HG03159 (cell line): Measurements from ENCODE around the gene GRAMD2A.

ENCODE experiments used
- ATAC-seq: cut with Tn5 transposase; IDR thresholded peaks from one replicate; pipeline ENCODE4 v1.9.1; 2021; ENCODE audit warnings: mild to moderate bottlenecking, moderate library complexity; ENCODE audit not compliant: unreplicated experiment

Gene GRAMD2A

DNA sequence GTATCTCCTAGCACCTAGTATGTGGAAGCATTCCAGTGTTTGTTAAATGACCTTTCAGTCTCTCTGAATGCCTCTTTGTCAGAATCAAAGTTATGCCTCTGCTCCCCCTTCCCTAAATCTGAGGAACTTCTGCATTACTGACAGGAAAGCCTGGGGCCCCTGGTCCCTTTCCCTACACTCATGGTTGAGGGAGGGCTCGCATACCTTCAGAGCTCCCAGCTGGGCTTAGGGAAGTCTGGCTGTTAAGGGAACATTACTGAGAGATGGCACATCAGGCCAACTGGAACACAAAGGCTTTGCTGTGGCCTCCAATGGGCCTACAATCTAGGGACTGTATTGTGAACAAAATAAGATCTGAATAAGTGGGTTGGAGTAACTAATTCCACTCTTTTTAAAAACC is 23.1 kb upstream of the GRAMD2A start:
- ATAC-seq: no peak

DNA sequence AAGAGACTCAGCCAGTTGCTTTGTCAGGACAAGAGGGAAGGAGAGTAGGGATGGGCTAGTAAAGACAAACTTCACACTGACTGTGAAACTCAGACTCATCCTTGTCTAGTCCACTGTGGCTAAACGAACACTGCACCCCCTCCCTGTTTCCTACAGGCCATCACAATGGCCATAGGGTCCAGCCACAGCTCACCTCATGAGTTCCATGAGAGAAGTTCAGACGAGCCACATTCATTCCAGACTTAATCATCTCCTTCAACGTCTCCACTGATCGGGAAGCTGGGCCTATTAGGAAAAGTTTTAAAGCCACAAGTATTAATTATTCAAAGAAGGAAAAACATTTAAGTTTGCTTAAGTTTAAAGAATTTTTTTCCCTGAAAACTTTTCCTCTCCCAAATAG is 19.6 kb upstream of the GRAMD2A start:
- ATAC-seq: no peak

DNA sequence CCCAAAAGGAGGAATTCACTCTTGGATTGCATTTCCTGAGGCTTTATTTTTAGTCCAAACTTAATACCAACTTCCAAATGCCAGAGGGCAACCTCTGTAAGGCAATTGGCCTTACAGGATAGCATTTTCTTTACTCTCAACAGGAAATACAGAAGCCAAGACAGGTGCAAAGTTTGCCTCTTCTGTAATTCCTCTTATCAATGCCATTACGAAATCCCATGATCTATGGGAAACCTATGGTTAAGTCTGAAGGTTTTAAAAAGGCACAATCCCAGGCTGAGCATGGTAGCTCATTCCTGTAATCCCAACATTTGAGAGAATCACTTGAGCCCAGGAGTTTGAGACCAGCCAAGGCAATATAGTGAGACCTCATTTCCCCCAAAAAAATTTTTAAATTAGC is 18.5 kb upstream of the GRAMD2A start:
- no peak for ATAC-seq

DNA sequence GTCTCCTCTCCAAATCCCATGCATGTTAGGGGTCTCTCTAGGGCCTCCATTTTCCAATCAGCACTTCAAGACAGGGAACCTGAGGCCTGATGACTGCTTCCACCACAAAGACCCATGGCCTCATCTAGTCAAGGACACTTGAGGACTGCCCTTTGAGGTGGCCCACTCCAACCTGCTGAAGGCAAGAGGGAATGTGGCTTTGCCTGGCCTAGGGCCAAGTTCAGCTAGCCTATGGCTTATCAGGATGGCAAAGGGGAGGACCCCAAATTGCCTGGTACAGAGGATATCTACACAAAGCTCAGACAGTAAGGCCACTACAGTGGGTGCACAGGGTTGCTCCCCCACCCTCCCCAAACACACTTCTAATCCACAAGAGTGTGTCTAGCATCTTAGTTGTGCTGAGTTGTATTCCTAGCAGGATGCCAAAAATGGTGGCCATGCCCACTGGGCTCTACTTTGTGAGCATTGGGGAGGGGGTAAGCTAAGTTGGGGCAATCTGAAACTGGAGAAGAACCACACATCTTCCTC is 10.0 kb upstream of the GRAMD2A start:
- ATAC-seq: no peak

DNA sequence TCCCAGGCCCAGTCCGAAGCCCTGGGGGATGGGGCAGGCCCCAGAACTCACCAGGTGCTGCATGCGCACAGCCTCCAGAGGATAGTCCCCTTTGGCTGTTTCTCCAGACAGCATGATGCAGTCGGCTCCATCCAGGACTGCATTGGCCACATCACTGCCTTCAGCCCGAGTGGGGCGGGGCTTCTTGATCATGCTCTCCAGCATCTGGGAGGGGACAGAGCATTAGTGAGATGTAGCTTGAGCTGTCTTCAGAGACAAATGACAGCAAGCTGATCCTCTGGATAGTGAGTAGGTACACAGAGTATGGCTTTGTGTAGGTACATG is 9.1 kb upstream of the GRAMD2A start:
- ATAC-seq: no peak

DNA sequence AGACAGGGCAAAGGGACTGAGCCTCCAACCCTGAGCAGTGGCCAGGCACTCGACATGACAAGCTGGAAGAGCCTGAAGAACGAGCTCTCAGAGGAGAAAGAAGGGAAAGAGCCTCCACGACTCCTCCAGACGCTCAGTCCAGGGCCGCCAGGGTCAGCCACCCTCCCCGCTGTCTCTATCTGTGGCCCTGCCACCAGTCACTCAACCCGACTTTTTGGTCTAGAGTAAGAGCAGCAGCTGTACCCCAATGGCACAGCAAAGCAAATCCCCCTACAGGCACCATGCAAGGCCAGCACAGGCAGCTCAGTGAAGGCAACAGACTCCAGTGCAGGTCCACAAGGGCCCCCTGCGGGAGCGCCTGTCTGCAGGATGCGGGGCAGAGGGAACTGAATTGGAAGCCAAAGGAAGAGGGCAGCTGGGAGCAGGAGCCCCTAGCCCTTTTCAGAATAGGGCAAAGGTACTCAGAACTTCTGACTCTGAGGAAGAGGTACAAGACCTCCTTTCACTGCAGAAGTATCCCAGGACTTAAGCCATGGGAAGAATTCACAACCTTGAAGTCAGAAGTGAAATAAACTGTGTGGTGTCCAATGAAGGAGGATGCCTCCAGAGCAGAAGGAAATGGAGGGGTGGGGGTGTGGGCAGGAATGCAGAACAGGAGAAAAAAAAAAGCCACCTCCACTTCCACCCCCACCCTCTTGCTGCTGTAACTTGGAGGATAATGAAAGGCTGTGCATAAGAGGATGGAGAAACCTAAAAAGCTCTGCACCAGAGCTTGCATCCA is 8.5 kb upstream of the GRAMD2A start:
- ATAC-seq: no peak

DNA sequence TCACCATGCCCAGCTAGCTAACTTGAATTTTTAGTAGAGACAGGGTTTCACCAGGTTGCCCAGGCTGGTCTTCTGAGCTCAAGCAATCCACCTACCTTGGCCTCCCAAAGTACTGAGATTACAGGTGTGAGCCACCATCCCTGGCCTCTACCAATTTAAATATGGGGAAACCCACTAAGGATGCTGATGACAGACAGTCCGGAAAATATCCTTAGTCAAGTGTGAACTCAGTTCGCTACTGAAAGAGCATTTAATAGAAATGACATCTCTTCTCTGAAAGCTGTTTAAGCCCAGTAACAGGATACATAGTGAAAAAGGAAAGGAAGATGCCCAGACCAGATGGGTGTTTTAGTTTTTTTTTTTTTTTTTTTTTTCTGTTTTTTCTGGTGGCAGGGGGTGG is 7.7 kb upstream of the GRAMD2A start:
- ATAC-seq: no peak

DNA sequence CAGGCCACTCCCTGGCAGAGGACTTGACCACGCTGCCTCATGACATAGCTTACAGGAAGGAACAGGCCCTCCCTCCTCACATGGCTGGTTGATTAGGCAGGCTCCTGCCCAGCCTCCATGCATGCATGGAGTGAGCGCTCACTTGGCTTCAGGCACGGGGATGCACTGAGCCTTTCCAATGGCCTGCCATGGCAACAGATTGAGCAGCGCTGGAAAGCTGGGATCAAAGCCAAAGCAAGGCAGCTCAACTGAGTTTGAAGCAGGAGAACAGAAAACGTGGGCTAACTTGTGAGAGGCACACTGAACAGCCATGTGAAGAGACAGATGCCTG is 5.9 kb upstream of the GRAMD2A start:
- no peak for ATAC-seq

DNA sequence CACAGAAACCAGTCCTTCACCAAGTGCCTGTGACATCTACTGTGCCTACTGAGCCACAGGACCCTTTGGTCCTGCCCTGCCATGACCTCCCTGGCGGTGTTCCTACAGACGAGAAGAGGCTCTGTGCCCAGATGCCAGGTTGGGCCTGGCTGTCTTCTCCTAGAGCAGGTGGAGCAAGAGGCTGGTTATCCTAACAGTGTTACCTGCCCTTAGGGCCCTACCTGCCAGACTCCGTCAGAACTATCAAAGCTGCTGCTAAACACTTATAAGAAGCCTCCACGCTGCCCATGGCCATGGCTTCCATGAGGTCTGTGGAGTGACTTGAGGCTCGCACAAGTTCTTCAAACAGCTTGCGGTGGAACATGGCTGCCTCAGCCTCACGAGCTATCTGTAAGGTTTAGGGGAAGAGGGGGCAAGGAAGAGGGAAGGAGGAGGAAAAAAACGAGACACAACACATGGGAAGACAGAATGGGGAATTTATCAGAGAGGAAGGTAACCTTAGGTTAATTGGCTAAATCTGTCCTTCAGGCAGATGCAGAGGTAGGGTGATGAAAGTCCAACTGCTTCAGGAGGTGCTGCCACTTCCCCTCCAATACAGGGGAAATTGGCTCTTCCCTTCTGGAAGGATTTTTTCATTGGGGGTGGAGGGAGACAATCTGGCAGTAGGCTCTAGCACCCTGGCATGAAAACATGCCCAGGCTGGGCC is 5.4 kb upstream of the GRAMD2A start:
- no peak for ATAC-seq

DNA sequence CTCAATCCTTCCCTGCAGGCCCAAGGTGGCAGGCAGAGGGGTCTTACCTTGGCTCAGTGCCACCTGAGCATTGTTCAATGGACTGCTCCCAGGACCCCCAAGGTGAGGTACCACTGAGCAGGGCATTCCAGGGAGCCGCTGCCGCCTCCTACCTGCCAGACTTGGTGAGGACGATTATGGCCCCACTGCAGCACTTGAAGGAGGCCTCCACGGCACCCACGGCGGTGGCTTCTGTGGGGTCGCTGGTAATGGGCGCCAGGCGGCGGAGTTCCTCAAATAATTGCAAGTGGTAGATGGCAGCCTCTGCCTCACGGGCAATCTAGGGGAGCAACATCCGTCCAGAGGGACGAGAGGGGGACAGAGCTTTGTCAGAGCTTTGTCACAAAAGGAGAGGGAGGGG is 4.7 kb upstream of the GRAMD2A start:
- no peak for ATAC-seq

DNA sequence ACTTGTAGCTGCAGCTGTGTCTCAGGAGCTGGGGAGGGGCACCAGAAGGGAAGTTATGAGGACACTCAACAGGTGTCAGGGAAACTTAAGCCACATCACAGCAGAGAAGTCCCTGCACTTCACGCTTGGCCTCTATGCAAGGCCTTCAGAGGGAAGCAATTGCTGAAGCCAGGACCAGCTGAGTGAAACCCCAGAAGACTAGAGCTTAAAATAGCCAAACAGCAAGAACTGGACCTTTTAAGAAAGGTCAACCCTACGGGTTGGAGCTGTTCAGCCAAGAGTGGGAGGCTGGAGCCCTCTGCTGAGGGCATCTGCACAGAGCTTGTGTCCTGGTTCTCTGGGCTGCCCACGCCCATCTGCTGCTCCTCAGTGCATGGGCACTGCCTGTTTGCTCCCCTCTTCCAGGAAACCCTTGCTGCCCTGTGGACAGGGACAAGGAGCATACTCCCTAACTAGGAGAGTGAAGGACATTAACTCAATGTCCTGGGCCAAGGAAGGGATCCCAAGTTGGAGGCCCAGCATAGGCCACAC is 3.9 kb upstream of the GRAMD2A start:
- no peak for ATAC-seq

DNA sequence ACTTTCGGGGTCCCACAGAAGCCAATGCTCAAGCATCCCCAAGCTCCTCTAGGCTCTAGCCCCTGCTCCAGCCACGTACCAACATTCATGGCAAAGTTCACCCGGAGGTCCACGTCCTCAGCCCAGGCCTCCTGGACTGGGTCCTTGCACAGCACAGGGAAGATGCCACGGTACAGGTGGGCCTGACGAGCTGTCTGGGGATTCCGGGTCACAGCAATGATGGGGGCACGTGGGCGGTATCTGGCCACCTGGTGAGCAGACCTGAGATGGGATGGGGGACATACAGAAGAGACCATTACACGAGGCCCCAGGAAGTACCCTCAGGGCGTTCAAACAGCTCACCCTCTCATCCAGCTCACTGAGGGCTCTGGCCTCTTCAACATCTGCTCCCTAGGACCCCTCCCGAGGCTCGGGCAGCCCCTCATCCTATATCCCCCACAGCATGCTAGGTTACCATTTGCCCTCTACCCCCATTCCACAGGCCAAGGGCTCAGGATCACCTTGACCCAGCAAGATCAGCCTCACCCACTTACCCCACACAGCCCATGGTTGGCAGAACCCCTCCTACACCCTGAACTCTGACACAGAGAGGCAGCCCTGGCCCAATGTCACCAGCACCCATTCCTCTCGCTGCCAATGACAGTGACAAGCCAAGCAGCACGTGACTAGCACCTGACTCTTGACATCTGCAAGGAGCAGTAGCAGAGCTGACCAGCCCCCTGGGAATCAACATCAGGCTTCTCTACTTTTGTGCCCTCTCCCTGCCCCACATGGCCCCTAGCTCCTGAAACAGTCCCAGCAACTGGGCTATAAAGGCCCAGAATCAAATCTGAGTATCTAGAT is 3.0 kb upstream of the GRAMD2A start:
- no peak for ATAC-seq

DNA sequence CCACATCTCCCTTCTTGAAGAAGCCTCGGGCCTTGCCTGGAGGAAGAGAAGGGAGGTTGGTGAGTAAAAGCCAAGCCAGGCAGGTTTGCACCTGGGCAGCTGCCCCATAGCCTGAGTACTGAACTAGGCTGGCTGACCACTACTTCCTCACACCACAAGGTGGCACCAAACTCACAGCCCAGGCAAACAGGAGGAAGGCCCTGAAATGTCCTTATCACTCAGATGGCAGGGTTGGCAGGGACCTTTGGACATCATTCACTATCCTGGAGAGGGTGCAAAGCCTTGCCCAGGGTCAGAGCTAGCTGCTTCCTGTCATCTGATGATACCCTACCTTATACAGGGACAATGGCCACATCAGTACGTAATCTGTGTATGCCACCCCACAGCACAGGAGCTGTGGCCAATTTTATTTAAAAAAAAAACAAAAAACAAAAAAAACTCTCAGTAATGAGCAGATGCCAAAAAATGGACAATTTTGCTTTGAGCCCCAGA is 2.2 kb upstream of the GRAMD2A start:
- ATAC-seq: peak; percentile 46

DNA sequence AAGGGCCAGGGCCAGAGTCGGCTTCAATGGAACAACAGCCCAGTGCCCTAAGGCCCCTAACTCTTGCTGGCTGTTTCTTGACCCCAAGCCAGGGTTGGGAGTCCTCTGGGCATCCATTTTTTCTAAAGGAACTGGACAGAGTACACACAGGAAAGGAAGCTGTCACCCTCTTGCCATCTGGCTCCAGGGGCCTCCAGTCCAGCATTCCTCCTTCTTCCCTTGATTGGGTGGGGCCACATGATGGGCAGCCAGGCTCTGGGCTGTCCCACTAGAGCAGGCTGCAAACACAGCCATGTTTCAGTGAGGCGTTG is 1.6 kb upstream of the GRAMD2A start:
- no peak for ATAC-seq

DNA sequence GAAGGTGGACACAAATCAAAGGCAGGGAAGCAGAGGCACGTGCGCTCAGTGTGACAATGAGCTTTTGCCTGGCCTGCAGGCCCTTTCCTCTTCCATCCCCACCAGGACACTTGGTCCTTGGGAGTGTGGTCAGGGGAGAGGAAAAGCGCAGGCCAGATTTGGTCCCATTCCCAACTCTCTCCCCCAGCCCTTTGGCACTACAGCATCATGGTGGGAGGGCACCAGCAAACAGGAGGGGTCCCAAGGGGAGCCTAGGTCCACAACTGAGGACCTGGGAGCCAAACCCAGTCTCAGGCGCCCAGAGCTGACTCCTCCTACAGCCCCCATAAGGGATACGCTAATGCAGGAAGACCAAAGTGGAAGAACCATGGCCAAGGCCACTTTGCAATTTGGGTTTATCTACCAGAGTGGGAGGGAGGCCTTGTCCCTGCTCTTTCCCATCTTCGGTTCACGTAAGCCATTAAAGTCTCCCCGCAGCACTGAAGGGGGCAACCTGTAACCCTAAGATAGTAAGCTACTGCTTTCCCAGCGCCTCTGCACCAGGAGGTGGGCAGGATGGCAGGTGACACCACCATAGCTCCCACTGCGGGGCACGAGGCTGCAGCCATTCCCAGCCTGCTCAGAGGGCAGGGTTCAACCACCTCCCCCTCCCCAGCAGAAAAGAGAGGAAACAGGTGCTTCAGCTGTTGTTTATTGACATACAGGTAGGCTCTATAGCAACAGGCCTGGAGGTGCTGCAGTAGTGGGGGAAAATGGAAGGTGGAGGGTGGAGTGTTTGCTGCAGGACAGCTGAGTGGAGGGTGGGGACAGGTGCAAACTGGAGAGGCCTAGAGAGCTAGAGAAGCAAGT is 993 bp upstream of the GRAMD2A start:
- ATAC-seq: no peak

DNA sequence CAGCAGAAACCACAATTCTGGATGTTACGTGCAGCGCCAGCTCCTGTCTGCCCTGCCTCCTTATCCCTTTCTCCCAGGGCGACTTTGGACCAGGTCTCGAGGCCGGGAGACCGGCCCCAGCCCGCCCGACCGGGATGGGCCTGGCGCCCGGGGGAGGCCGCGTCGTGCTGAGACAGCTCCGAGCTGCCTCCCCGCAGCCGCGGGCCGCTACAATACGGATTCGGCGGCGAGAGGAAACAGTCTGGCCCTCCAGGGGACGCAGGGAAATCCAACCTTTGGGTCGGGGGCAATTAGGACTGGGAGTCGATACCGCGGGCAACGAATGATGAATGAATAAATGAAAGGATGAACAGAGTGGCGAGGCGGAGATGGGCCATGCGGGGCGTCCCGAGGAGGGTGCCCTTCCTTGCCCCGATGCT is 537 bp downstream of the GRAMD2A start:
- no peak for ATAC-seq

DNA sequence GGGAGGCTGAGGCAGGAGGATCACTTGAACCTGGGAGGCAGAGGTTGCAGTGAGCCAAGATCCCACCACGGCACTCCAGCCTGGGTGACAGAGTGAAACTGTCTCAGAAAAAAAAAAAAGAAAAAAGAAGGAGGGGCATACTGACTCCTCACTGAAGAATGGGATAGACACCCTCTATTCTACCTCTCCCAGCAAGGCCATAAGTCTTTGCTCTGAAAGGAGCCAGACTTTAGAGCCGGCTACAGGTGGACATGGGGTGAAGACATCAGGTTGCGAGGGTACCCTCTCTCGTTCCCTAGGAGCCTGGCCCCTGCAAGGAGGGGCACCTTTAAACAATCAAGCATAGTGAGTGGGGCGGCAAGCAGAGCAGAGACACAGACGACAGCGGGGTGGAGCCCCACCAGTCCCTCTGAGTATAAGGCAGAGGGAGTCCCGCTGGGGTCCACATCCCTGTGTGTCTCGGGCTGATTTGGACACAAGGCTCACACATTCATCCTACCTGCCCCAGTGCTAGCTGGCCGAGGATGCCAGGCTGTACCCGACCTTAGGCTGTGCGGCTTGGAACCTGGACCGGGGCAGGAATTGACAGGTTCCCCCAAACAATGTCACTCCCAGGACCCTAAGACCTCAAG is 1.1 kb downstream of the GRAMD2A start:
- ATAC-seq: no peak

DNA sequence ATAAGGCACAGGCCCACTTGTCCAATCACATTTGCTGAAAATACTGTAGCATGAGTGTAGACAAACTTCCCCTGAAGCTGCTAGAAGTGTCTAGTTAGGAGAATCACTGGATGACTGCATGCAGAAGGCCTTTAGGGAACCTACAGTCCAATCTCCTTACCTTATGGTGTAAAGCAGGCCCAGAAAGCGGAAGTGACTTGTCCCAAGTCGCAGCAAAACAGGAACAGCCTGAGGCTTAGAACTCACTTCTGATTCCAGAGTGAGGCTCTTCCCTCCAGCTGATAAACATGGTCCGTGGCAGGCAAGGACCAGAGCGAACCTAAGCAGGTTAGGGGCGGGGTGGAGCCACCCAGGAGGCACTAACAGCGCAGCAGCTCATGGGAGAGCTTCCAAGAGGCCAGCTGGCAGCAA is 2.5 kb downstream of the GRAMD2A start:
- no peak for ATAC-seq

DNA sequence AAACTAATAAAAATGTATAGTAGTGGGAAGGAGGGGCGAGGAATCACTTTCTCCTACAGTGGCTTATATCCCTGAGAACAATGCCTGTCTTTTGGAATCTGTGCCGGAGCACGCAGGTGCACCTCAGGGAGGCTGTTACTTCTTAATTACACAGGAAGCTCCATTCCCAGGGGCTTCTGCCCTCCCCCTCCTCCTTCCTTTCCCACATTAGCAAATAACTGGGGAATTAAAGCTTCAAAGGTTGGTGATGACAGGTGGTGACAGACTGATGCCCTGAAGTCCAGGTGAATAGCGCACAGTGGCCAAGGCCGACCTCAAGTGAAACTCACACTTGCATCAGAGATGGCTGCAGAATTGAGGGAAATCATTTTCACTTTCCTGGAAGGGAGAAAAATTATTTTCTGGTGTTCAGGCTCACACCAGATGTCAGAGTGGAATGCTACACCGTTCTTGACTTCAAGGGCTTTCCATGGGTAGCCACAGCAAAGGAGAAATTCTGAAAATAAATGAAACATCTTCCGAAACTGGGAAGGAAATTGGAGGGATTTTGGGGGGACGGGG is 3.7 kb downstream of the GRAMD2A start:
- no peak for ATAC-seq

DNA sequence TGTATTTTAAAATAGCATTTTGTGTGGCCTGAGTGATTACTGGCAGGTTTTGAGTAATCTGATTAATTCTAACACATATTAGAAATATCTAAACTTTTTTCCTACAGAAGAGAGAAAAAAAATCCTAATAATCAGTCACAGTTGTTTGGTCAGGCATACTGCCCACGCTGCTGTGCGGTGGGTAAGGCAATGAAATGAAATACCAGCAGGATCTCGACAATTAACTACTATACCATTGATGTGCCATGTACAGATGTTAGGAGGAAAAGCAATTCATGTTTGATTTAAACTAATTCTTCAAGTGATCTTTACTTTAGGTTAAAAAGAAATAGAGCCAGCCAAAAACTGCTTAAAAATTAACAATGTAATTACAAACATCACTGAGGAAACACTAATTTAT is 5.2 kb downstream of the GRAMD2A start:
- ATAC-seq: no peak
